Pons (tissue), 1 donor: Measurements from ENCODE around the gene GET3.
A peak's percentile ranks its signal among the peaks of the same experiment; 100 is the strongest.
"Not testable (repeated sequence)": the region's sequence is repeated elsewhere in the genome, so short reads cannot be mapped to it uniquely, and the experiment has no call there.

Source experiments
- DNase-seq: peaks from one replicate; pipeline ENCODE4 v3.0.0-alpha.2; 2016; ENCODE audit warnings: low spot score

The GET3 gene

DNA sequence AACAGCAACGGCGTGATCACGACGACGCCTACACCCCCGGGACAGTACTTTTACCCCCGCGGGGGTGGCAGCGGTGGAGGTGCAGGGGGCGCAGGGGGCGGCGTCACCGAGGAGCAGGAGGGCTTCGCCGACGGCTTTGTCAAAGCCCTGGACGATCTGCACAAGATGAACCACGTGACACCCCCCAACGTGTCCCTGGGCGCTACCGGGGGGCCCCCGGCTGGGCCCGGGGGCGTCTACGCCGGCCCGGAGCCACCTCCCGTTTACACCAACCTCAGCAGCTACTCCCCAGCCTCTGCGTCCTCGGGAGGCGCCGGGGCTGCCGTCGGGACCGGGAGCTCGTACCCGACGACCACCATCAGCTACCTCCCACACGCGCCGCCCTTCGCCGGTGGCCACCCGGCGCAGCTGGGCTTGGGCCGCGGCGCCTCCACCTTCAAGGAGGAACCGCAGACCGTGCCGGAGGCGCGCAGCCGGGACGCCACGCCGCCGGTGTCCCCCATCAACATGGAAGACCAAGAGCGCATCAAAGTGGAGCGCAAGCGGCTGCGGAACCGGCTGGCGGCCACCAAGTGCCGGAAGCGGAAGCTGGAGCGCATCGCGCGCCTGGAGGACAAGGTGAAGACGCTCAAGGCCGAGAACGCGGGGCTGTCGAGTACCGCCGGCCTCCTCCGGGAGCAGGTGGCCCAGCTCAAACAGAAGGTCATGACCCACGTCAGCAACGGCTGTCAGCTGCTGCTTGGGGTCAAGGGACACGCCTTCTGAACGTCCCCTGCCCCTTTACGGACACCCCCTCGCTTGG lies 55.0 kb downstream of the GET3 start:
- DNase-seq: no peak

GRCh38 chr19:12792853-12793289 lies 55.6 kb downstream of the GET3 start:
- DNase-seq: no peak

- DNase-seq: peak; percentile 95
Observed at GRCh38 chr19:12793290-12794195, 56.2 kb downstream of the GET3 start.

DNA sequence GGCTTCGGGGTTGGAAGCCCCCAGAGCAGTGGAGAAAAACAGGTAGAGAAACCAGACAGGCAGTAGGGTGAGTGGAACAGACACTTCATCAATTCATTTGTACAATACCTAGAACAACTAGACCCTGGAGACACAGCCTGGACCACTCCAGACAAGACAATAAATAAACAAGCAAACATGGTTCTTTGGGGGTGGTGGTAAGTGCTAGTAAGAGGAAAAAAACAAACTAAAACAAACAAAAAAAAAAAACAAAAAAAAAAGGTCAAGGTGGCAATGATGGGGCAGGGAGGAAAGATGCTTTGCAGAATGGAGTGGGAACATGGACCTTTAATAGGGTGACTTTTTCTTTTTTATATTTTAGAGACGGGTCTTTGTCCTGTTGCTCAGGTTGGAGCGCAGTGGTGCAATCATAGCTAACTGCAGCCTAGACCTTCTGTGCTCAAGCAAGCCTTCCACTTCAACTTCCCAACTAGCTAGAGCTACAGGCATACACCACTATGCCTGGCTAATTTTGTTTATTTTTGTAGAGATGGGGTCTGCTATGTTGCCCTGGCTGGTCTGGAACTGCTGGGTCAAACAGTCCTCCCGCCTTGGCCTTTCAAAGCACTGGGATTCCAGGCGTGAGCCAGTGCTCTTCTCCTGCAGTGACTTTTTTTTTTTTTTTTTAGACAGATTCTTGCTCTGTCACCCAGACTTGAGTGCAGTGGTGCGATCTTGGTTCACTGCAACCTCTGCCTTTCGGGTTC lies 57.1 kb downstream of the GET3 start:
- DNase-seq: no peak

- no peak for DNase-seq
Observed at GRCh38 chr19:12794971-12795381, 57.7 kb downstream of the GET3 start.

GRCh38 chr19:12796146-12797071 lies 59.1 kb downstream of the GET3 start:
- peak; percentile 84 for DNase-seq

- DNase-seq: no peak
Observed at GRCh38 chr19:12797141-12797587, 59.9 kb downstream of the GET3 start.

DNA sequence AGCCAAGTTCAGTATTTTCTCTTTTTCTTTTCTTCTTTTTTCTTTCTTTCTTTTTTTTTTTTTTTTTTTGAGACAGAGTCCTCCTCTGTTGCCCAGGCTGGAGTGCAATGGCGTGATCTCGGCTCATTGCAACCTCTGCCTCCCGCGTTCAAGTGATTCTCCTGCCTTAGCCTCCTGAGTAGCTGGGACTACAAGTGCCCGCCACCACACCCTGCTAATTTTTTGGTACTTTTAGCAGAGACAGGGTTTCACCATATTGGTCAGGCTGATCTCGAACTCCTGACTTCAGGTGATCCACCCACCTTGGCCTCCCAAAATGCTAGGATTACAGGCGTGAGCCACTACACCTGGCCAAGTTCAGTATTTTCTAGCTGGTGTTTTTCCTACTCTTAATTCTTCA lies 60.3 kb downstream of the GET3 start:
- not testable (repeated sequence) for DNase-seq
